ENCODE data around the gene SH2D2A.

- TF ChIP-seq POLR2A (IDR thresholded peaks at IDR 0.05; ENCODE audit: low read length): no peak
- TF ChIP-seq GATA1 (IDR thresholded peaks at IDR 0.05; ENCODE audit: low read depth, low read length): no peak
Measured at GRCh38 chr1:156772728-156773497, 43.7 kb downstream of the SH2D2A start.

Measured in erythroblast (primary cell).